ENCODE measurements around the gene NUP153.
A peak's percentile ranks its signal among the peaks of the same experiment; 100 is the strongest.
"Not testable (repeated sequence)": the region's sequence is repeated elsewhere in the genome, so short reads cannot be mapped to it uniquely, and the experiment has no call there.

The NUP153 gene

GRCh38 chr6:17584241-17584803 is 122.4 kb downstream of the NUP153 start:
- peak; percentile 49 for DNase-seq (ENCODE audit: low read depth)
- no peak overlapping the region for H3K4me3 ChIP-seq (ENCODE audit: low read depth, low read length)

GRCh38 chr6:17583811-17584210 is 122.9 kb downstream of the NUP153 start:
- DNase-seq (ENCODE audit: low read depth) = peak; percentile 31
- no peak overlapping the region for H3K4me3 ChIP-seq (ENCODE audit: low read depth, low read length)

- not testable (repeated sequence) for DNase-seq (ENCODE audit: low read depth); H3K4me3 ChIP-seq (ENCODE audit: low read depth, low read length)
Measured at GRCh38 chr6:17581282-17581681, 125.4 kb downstream of the NUP153 start.

GRCh38 chr6:17580518-17581048 is 126.1 kb downstream of the NUP153 start:
- DNase-seq (ENCODE audit: low read depth) = no peak
- H3K4me3 ChIP-seq (ENCODE audit: low read depth, low read length) = peak overlapping the region; percentile 60

GRCh38 chr6:17577059-17577458 is 129.7 kb downstream of the NUP153 start:
- no peak for DNase-seq (ENCODE audit: low read depth)
- no peak overlapping the region for H3K4me3 ChIP-seq (ENCODE audit: low read depth, low read length)

GRCh38 chr6:17574866-17575560 is 131.7 kb downstream of the NUP153 start:
- H3K4me3 ChIP-seq (ENCODE audit: low read depth, low read length) = no peak overlapping the region
- DNase-seq (ENCODE audit: low read depth) = peak; percentile 66

- no peak for DNase-seq (ENCODE audit: low read depth)
Measured at GRCh38 chr6:17565399-17565798, 141.3 kb downstream of the NUP153 start.

More at GRCh38 chr6:17565399-17565798, 141.3 kb downstream of the NUP153 start:
- H3K4me3 ChIP-seq (ENCODE audit: low read depth, low read length) = no peak overlapping the region

Data from skeletal muscle cell (primary cell).